Esophagus squamous epithelium (tissue), 5 donors: ENCODE data around the gene NR2F1-AS1. TPM values are rescaled to one million over a fixed set of nuclear protein-coding genes. Genes with fewer than 3 reads are reported as not detected.
"Not testable (repeated sequence)": the region's sequence is repeated elsewhere in the genome, so short reads cannot be mapped to it uniquely, and the experiment has no call there.

Experiments
- DNase-seq: peaks from one replicate; lab custom pipeline; 2025; lab: John Stamatoyannopoulos, UW
- H3K27ac ChIP-seq, 4 donors: fragments of 200-600 bp; sonication (generic); one replicate each; pipeline ENCODE4 v1.5.1; 2016 to 2019; ENCODE audit warnings: mild to moderate bottlenecking in 1 of 4
- H3K27me3 ChIP-seq, 4 donors: fragments of 200-600 bp; sonication (generic); 1 replicate in 3 of 4; 2 replicates in 1 of 4; pipeline versions ENCODE4 v1.5.1 to v1.6.0; 2017 to 2021; ENCODE audit warnings: antibody characterized with exemption in 1 of 4
- H3K36me3 ChIP-seq, 3 donors: fragments of 200-600 bp; sonication (generic); one replicate each; pipeline ENCODE4 v1.5.1; 2016 to 2019
- H3K4me1 ChIP-seq, 3 donors: fragments of 200-600 bp; sonication (generic); one replicate each; pipeline ENCODE4 v1.5.1; 2017 to 2019
- H3K4me3 ChIP-seq, 4 donors: fragments of 200-600 bp; sonication (generic); 1 replicate in 3 of 4; 2 replicates in 1 of 4; pipeline ENCODE4 v1.5.1; 2016 to 2019; ENCODE audit warnings: mild to moderate bottlenecking in 2 of 4, moderate library complexity in 1 of 4
- H3K9me3 ChIP-seq, 3 donors: fragments of 200-600 bp; sonication (generic); one replicate each; pipeline ENCODE4 v1.5.1; 2016 to 2019
- POLR2A ChIP-seq, 4 donors: fragments of 450-650 bp; IDR thresholded peaks; one replicate each; pipeline ENCODE4 v1.6.1; 2017; ENCODE audit warnings: antibody characterized with exemption in 4 of 4, mild to moderate bottlenecking in 4 of 4, moderate library complexity in 3 of 4
- WGBS, 2 donors: methylation state at CpG; one replicate each; pipeline ENCODE4 v1.1.5; 2018; 5-methylcytosine and 5-hydroxymethylcytosine counted together
- intact Hi-C: fragments of 100-400 bp; cut with DNase I; formaldehyde crosslinking; loops from one replicate; pipeline ENCODE4 v1.15.0; 2022
- total RNA-seq, 4 donors: library from RNA; depleted of rRNA; stranded (reverse); fragments of >200 nt; gene quantifications; one replicate each; pipeline ENCODE4 v1.1.0, GENCODE V29; 2016
- TF ChIP-seq, protein P1 (sequence below), 6 experiments: fragments of 450-650 bp in 4 of 6; fragments of 200-600 bp in 2 of 6; sonication (generic) in 2 of 6; IDR thresholded peaks; one replicate each; pipeline ENCODE4 v1.5.1; 2016 to 2019; ENCODE audit warnings: antibody characterized with exemption in 6 of 6, mild to moderate bottlenecking in 4 of 6, moderate library complexity in 4 of 6
- donor health status: DM: yes; HTN: yes; CAD: no.

NR2F1-AS1 gene
- total RNA-seq, 4 donors from 2014 or later, result 0.49 to 11.3 (median 1.5) TPM

- H3K4me1 ChIP-seq, result no peaks in the 10 kb centered on the region
- H3K9me3 ChIP-seq, result peaks cover 0 to 13% (median 8%) of the 10 kb centered on the region in 3 donors
- intact Hi-C loops, result no loop called here
- no peaks in the 10 kb centered on the region for H3K36me3 ChIP-seq
- H3K27ac ChIP-seq, result no peak overlapping the region
- TF ChIP-seq, protein P1, sequence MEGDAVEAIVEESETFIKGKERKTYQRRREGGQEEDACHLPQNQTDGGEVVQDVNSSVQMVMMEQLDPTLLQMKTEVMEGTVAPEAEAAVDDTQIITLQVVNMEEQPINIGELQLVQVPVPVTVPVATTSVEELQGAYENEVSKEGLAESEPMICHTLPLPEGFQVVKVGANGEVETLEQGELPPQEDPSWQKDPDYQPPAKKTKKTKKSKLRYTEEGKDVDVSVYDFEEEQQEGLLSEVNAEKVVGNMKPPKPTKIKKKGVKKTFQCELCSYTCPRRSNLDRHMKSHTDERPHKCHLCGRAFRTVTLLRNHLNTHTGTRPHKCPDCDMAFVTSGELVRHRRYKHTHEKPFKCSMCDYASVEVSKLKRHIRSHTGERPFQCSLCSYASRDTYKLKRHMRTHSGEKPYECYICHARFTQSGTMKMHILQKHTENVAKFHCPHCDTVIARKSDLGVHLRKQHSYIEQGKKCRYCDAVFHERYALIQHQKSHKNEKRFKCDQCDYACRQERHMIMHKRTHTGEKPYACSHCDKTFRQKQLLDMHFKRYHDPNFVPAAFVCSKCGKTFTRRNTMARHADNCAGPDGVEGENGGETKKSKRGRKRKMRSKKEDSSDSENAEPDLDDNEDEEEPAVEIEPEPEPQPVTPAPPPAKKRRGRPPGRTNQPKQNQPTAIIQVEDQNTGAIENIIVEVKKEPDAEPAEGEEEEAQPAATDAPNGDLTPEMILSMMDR (IDR thresholded peaks at IDR 0.05), result no peak
- no peak for TF ChIP-seq POLR2A (IDR thresholded peaks at IDR 0.05)
- H3K27me3 ChIP-seq, result no peaks in the 10 kb centered on the region
- DNase-seq, result no peak
- 73 to 82% methylated on average over 1 of the region's 1 CpG for WGBS, 2 donors
- no peak overlapping the region for H3K4me3 ChIP-seq
These were observed 119.3 kb downstream of the NR2F1-AS1 start for GRCh38 chr5:93461756-93462155.

DNA sequence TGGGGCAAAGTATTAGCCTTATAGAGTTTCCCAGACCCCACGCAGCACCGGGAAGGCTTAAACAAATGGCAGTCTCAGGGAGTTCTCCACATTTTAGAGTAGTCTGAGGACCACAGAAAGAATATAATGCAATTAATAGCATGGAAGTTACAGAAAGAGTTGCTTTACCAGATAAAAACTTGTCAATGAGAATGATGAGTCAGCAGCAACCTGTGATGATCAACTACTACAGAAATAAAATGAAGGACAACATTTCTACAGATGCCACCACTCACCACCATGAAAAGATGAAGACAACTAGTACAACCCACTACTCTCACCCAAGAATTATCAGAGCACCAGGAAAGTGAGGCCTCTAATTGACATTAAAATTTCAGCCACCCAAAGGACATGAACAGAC, 120.7 kb downstream of the NR2F1-AS1 start:
- no peak for DNase-seq
- H3K4me1 ChIP-seq, result no peaks in the 10 kb centered on the region
- intact Hi-C loops, result no loop called here
- peaks cover 0 to 13% (median 8%) of the 10 kb centered on the region in 3 donors for H3K9me3 ChIP-seq
- H3K4me3 ChIP-seq, result no peak overlapping the region
- TF ChIP-seq POLR2A (IDR thresholded peaks at IDR 0.05), result no peak
- TF ChIP-seq, protein P1 (IDR thresholded peaks at IDR 0.05), result no peak
- 85 to 94% methylated on average over 2 of the region's 2 CpGs for WGBS, 2 donors
- no peaks in the 10 kb centered on the region for H3K27me3 ChIP-seq
- H3K27ac ChIP-seq, result no peak overlapping the region
- no peaks in the 10 kb centered on the region for H3K36me3 ChIP-seq

- intact Hi-C loops, H3K27me3 ChIP-seq, H3K4me3 ChIP-seq, H3K27ac ChIP-seq, H3K36me3 ChIP-seq, H3K4me1 ChIP-seq, DNase-seq, H3K9me3 ChIP-seq: not testable (repeated sequence)
- 71 to 83% methylated on average over 5 to 8 of the region's 8 CpGs for WGBS, 2 donors
These were observed 124.2 kb downstream of the NR2F1-AS1 start for GRCh38 chr5:93456796-93457195.

- no peaks in the 10 kb centered on the region for H3K4me1 ChIP-seq
- intact Hi-C loops, result no loop called here
- H3K9me3 ChIP-seq, result no peaks in the 10 kb centered on the region
- DNase-seq, result no peak
- H3K27me3 ChIP-seq, result no peaks in the 10 kb centered on the region
- H3K27ac ChIP-seq, result no peak overlapping the region
- no peaks in the 10 kb centered on the region for H3K36me3 ChIP-seq
- H3K4me3 ChIP-seq, result no peak overlapping the region
- 87 to 88% methylated on average over 1 of the region's 1 CpG for WGBS, 2 donors
- TF ChIP-seq POLR2A (IDR thresholded peaks at IDR 0.05), result no peak
- TF ChIP-seq, protein P1 (IDR thresholded peaks at IDR 0.05), result no peak
These were observed 126.1 kb downstream of the NR2F1-AS1 start for GRCh38 chr5:93454896-93455295.

DNA sequence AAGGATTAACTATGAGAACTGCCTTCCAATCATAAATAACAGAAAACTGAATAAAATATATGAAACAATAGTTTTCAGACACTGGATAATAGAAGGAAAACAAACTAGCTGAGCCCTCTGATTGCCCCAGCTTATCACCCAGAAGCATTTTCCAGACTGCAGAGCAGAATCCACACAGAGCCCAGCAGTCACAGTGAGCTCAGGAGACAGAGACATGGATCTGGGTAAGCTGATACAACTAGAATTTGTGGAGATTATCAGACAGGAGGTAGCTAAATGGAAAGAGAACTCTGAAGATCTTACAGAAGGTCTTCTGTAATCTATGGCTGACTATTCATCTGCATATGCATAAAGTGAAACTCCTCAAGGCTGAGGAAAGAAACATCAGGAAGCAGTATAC, 128.8 kb downstream of the NR2F1-AS1 start:
- Histone ChIP-seq H3K27ac (no peak overlapping the region), H3K9me3 (no peaks in the 10 kb centered on the region), H3K4me1 (no peaks in the 10 kb centered on the region), H3K27me3 (no peaks in the 10 kb centered on the region), H3K36me3 (no peaks in the 10 kb centered on the region), H3K4me3 (no peak overlapping the region)
- intact Hi-C loops, result no loop called here
- no peak for TF ChIP-seq POLR2A (IDR thresholded peaks at IDR 0.05)
- TF ChIP-seq, protein P1 (IDR thresholded peaks at IDR 0.05), result no peak
- DNase-seq, result no peak

- TF ChIP-seq, protein P1 (IDR thresholded peaks at IDR 0.05), result no peak
- TF ChIP-seq POLR2A (IDR thresholded peaks at IDR 0.05), result no peak
- Histone ChIP-seq H3K27me3 (no peaks in the 10 kb centered on the region), H3K27ac (no peak overlapping the region), H3K9me3 (peaks cover 0 to 10% (median 0%) of the 10 kb centered on the region in 3 donors), H3K4me1 (no peaks in the 10 kb centered on the region), H3K4me3 (no peak overlapping the region), H3K36me3 (no peaks in the 10 kb centered on the region)
- DNase-seq, result no peak
- intact Hi-C loops, result no loop called here
- WGBS, 2 donors, result 68 to 78% methylated on average over 2 of the region's 2 CpGs
These were observed 142.9 kb downstream of the NR2F1-AS1 start for GRCh38 chr5:93438124-93438523.
